Stimulated activated CD4-positive, alpha-beta T cell treated with anti-CD3 and anti-CD28 coated beads, Interleukin-4, amount 100 ng/mL, for 48 hours (primary cell): ENCODE measurements around the gene CADPS.

Experiments used
- DNase-seq, 2 donors: peaks; one replicate each; pipeline ENCODE4 v3.0.0-alpha.2; 2020; ENCODE audit warnings: low read depth in 2 of 2

Gene CADPS

DNA sequence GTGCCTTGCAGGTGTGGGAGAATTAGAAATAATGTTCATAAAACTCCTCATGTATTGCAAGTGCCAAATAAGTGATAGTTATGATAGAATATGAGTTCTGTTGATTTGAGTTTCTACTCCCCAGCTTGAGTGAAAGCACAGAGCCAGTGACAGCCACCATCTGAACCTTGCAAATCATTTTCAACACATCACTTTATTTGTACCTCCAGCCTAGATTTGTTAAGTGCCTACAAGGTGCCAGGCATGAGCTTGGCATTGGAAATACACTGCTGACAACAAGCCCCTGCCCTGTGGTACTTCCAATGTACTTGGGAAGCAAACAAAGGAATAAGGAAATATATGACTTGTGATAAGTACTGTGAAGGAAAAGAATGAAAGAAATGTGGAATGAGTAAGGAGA is 518.9 kb downstream of the CADPS start:
- DNase-seq: no peak

DNA sequence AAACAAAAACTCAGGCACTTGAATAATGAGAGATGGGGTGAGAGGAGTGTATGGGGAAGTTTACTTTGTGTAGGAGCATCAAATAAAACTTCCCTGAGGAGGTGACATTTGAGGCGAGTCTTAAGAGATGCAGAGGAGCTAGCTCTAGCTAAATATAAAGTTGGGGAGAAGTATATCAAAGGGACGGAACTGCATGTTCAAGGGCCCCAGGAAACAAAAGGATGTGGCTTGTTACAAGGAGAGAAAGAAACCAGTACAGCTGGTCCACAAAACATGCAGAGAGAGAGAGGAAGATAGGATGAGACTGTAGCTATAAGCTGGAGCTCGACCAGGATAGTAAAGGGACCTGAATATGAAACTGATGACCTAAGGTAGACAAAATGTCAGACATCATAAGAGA is 519.5 kb downstream of the CADPS start:
- DNase-seq: no peak
